HEK293 (cell line): ENCODE data around the gene MDP1.
A peak's percentile ranks its signal among the peaks of the same experiment; 100 is the strongest.

Experiments used
- FEZF1 ChIP-seq: fragments of 450-650 bp; formaldehyde crosslinking; IDR thresholded peaks from 2 replicates; pipeline ENCODE4 v1.5.1; 2016; ENCODE audit warnings: missing biosample characterization, missing genetic modification characterization
- GFI1B ChIP-seq: fragments of 450-650 bp; formaldehyde crosslinking; IDR thresholded peaks from 2 replicates; pipeline ENCODE4 v1.5.1; 2016; ENCODE audit warnings: missing biosample characterization, missing genetic modification characterization
- KLF7 ChIP-seq: fragments of 450-650 bp; formaldehyde crosslinking; IDR thresholded peaks from 2 replicates; pipeline ENCODE4 v1.5.1; 2016; ENCODE audit warnings: missing biosample characterization, missing genetic modification characterization, borderline replicate concordance
- SP3 ChIP-seq: fragments of 450-650 bp; formaldehyde crosslinking; IDR thresholded peaks from 2 replicates; pipeline ENCODE4 v1.5.1; 2016; ENCODE audit warnings: missing biosample characterization, missing genetic modification characterization
- ZBTB21 ChIP-seq: fragments of 450-650 bp; formaldehyde crosslinking; IDR thresholded peaks from 2 replicates; pipeline ENCODE4 v1.5.1; 2017; ENCODE audit warnings: missing biosample characterization, missing genetic modification characterization
- ZBTB8A ChIP-seq: fragments of 450-650 bp; formaldehyde crosslinking; IDR thresholded peaks from 2 replicates; pipeline ENCODE4 v1.5.1; 2016; ENCODE audit warnings: missing biosample characterization, missing genetic modification characterization
- ZFP37 ChIP-seq: fragments of 450-650 bp; formaldehyde crosslinking; IDR thresholded peaks from 2 replicates; pipeline ENCODE4 v1.5.1; 2016; ENCODE audit warnings: missing biosample characterization, missing genetic modification characterization
- ZFP41 ChIP-seq: fragments of 450-650 bp; formaldehyde crosslinking; IDR thresholded peaks from 2 replicates; pipeline ENCODE4 v1.5.1; 2016; ENCODE audit warnings: missing biosample characterization, missing genetic modification characterization, borderline replicate concordance
- ZNF140 ChIP-seq: fragments of 450-650 bp; formaldehyde crosslinking; IDR thresholded peaks from 2 replicates; pipeline ENCODE4 v1.5.1; 2016; ENCODE audit warnings: missing biosample characterization, missing genetic modification characterization
- ZNF248 ChIP-seq: fragments of 450-650 bp; formaldehyde crosslinking; IDR thresholded peaks from 2 replicates; pipeline ENCODE4 v1.5.1; 2017; ENCODE audit warnings: missing biosample characterization, missing genetic modification characterization
- ZNF341 ChIP-seq: fragments of 450-650 bp; formaldehyde crosslinking; IDR thresholded peaks from 2 replicates; pipeline ENCODE4; 2016; ENCODE audit warnings: low read depth, missing biosample characterization, missing genetic modification characterization
- ZNF37A ChIP-seq: fragments of 450-650 bp; IDR thresholded peaks from 2 replicates; pipeline ENCODE4 v1.5.1; 2018; ENCODE audit warnings: missing biosample characterization, missing genetic modification characterization
- ZNF514 ChIP-seq: fragments of 450-650 bp; formaldehyde crosslinking; IDR thresholded peaks from 2 replicates; pipeline ENCODE4 v1.5.1; 2016; ENCODE audit warnings: missing biosample characterization, missing genetic modification characterization
- ZNF558 ChIP-seq: fragments of 450-650 bp; formaldehyde crosslinking; IDR thresholded peaks from 2 replicates; pipeline ENCODE4 v1.5.1; 2016; ENCODE audit warnings: missing biosample characterization, missing genetic modification characterization
- ZNF660 ChIP-seq: fragments of 450-650 bp; IDR thresholded peaks from 2 replicates; pipeline ENCODE4 v1.5.1; 2018; ENCODE audit warnings: missing biosample characterization, mild to moderate bottlenecking, missing genetic modification characterization
- ZNF677 ChIP-seq: fragments of 450-650 bp; IDR thresholded peaks from 2 replicates; pipeline ENCODE4 v1.5.0; 2018; ENCODE audit warnings: missing biosample characterization, mild to moderate bottlenecking, missing genetic modification characterization, moderate library complexity
- ZNF701 ChIP-seq: fragments of 450-650 bp; formaldehyde crosslinking; IDR thresholded peaks from 2 replicates; pipeline ENCODE4 v1.5.1; 2016; ENCODE audit warnings: missing biosample characterization, missing genetic modification characterization
- ZNF76 ChIP-seq: fragments of 450-650 bp; formaldehyde crosslinking; IDR thresholded peaks from 2 replicates; pipeline ENCODE4; 2016; ENCODE audit warnings: low read depth, missing biosample characterization, missing genetic modification characterization, borderline replicate concordance
- ZSCAN30 ChIP-seq: fragments of 450-650 bp; IDR thresholded peaks from 2 replicates; pipeline ENCODE4 v1.5.1; 2018; ENCODE audit warnings: missing biosample characterization, mild to moderate bottlenecking, missing genetic modification characterization, moderate library complexity
- TF ChIP-seq, protein P1 (sequence below): fragments of 450-650 bp; formaldehyde crosslinking; IDR thresholded peaks from 2 replicates; pipeline ENCODE4 v1.5.1; 2017; ENCODE audit warnings: missing biosample characterization, missing genetic modification characterization
- TF ChIP-seq, protein P2 (sequence below): fragments of 450-650 bp; formaldehyde crosslinking; conservative IDR thresholded peaks from 2 replicates; pipeline ENCODE4 v1.5.1; 2016; ENCODE audit warnings: low read depth, missing biosample characterization, missing genetic modification characterization
- TF ChIP-seq, protein P3 (sequence below): fragments of 450-650 bp; formaldehyde crosslinking; IDR thresholded peaks from 2 replicates; pipeline ENCODE4 v1.5.1; 2016; ENCODE audit warnings: missing biosample characterization, missing genetic modification characterization, borderline replicate concordance
- TF ChIP-seq, protein P4 (sequence below): fragments of 450-650 bp; formaldehyde crosslinking; IDR thresholded peaks from 2 replicates; pipeline ENCODE4 v1.5.1; 2016; ENCODE audit warnings: missing biosample characterization, missing genetic modification characterization, low read depth
- TF ChIP-seq, protein P5 (sequence below): fragments of 450-650 bp; formaldehyde crosslinking; IDR thresholded peaks from 2 replicates; pipeline ENCODE4 v1.5.1; 2016; ENCODE audit warnings: missing biosample characterization, missing genetic modification characterization
- TF ChIP-seq, protein P6 (sequence below): fragments of 450-650 bp; IDR thresholded peaks from 2 replicates; pipeline ENCODE4 v1.5.1; 2018; ENCODE audit warnings: missing biosample characterization, missing genetic modification characterization
- TF ChIP-seq, protein P7 (sequence below): fragments of 450-650 bp; formaldehyde crosslinking; IDR thresholded peaks from 2 replicates; pipeline ENCODE4 v1.5.1; 2016; ENCODE audit warnings: missing biosample characterization, missing genetic modification characterization
- TF ChIP-seq, protein P8 (sequence below): fragments of 450-650 bp; formaldehyde crosslinking; IDR thresholded peaks from 2 replicates; pipeline ENCODE4 v1.5.1; 2017; ENCODE audit warnings: missing biosample characterization, missing genetic modification characterization

The MDP1 gene

DNA sequence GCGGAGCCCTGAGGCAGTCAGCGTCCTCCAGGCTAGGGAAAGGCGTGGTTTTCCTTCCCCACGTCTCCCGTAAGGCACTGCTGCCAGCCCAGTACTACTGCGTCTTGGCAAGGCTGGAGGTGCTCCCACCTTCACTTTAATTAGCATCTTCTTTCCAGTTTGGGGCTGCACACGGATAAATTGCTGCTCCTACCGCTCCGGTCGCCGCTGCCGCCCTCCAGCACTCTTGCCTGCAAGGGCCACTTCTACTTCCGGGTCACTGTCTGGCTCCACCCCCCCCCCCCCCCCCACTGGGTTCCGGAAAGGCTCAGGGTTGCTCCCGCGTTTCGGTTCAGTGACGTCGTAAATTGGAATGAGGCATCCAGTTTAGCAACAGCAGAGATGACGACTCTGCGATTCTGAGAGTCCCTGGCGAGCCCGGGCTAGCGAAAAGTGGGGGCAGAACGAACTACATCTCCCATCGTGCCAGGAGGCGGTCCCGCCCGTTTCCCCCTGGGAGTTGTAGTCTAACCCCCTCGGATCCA, 16.3 kb upstream of the MDP1 start, which contains the start of gene NEDD8 (continued):
- TF ChIP-seq, protein P1, sequence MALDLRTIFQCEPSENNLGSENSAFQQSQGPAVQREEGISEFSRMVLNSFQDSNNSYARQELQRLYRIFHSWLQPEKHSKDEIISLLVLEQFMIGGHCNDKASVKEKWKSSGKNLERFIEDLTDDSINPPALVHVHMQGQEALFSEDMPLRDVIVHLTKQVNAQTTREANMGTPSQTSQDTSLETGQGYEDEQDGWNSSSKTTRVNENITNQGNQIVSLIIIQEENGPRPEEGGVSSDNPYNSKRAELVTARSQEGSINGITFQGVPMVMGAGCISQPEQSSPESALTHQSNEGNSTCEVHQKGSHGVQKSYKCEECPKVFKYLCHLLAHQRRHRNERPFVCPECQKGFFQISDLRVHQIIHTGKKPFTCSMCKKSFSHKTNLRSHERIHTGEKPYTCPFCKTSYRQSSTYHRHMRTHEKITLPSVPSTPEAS (tag by site-specific recombination), result no peak
- TF ChIP-seq, protein P2, sequence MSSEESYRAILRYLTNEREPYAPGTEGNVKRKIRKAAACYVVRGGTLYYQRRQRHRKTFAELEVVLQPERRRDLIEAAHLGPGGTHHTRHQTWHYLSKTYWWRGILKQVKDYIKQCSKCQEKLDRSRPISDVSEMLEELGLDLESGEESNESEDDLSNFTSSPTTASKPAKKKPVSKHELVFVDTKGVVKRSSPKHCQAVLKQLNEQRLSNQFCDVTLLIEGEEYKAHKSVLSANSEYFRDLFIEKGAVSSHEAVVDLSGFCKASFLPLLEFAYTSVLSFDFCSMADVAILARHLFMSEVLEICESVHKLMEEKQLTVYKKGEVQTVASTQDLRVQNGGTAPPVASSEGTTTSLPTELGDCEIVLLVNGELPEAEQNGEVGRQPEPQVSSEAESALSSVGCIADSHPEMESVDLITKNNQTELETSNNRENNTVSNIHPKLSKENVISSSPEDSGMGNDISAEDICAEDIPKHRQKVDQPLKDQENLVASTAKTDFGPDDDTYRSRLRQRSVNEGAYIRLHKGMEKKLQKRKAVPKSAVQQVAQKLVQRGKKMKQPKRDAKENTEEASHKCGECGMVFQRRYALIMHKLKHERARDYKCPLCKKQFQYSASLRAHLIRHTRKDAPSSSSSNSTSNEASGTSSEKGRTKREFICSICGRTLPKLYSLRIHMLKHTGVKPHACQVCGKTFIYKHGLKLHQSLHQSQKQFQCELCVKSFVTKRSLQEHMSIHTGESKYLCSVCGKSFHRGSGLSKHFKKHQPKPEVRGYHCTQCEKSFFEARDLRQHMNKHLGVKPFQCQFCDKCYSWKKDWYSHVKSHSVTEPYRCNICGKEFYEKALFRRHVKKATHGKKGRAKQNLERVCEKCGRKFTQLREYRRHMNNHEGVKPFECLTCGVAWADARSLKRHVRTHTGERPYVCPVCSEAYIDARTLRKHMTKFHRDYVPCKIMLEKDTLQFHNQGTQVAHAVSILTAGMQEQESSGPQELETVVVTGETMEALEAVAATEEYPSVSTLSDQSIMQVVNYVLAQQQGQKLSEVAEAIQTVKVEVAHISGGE (tag by site-specific recombination), result no peak
- TF ChIP-seq, protein P3, sequence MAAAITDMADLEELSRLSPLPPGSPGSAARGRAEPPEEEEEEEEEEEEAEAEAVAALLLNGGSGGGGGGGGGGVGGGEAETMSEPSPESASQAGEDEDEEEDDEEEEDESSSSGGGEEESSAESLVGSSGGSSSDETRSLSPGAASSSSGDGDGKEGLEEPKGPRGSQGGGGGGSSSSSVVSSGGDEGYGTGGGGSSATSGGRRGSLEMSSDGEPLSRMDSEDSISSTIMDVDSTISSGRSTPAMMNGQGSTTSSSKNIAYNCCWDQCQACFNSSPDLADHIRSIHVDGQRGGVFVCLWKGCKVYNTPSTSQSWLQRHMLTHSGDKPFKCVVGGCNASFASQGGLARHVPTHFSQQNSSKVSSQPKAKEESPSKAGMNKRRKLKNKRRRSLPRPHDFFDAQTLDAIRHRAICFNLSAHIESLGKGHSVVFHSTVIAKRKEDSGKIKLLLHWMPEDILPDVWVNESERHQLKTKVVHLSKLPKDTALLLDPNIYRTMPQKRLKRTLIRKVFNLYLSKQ (tag by site-specific recombination), result no peak
- no peak for TF ChIP-seq FEZF1 (tag by site-specific recombination)
- no peak for TF ChIP-seq ZNF677
- peak; percentile 97 for TF ChIP-seq ZNF76
- TF ChIP-seq SP3, result peak; percentile 95
- TF ChIP-seq ZNF248, result no peak
- no peak; the same call in 1 of the 2 replicates for TF ChIP-seq ZNF341
- TF ChIP-seq, protein P4, sequence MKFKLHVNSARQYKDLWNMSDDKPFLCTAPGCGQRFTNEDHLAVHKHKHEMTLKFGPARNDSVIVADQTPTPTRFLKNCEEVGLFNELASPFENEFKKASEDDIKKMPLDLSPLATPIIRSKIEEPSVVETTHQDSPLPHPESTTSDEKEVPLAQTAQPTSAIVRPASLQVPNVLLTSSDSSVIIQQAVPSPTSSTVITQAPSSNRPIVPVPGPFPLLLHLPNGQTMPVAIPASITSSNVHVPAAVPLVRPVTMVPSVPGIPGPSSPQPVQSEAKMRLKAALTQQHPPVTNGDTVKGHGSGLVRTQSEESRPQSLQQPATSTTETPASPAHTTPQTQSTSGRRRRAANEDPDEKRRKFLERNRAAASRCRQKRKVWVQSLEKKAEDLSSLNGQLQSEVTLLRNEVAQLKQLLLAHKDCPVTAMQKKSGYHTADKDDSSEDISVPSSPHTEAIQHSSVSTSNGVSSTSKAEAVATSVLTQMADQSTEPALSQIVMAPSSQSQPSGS (tag by site-specific recombination), result peak; percentile 83
- no peak for TF ChIP-seq ZNF140 (tag by site-specific recombination)
- TF ChIP-seq, protein P5, sequence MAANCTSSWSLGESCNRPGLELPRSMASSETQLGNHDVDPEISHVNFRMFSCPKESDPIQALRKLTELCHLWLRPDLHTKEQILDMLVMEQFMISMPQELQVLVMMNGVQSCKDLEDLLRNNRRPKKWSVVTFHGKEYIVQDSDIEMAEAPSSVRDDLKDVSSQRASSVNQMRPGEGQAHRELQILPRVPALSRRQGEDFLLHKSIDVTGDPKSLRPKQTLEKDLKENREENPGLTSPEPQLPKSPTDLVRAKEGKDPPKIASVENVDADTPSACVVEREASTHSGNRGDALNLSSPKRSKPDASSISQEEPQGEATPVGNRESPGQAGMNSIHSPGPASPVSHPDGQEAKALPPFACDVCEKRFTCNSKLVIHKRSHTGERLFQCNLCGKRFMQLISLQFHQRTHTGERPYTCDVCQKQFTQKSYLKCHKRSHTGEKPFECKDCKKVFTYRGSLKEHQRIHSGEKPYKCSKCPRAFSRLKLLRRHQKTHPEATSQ, result no peak
- TF ChIP-seq ZSCAN30, result no peak
- TF ChIP-seq ZNF558, result no peak
- no peak for TF ChIP-seq ZNF701 (tag by site-specific recombination)
- TF ChIP-seq, protein P6, sequence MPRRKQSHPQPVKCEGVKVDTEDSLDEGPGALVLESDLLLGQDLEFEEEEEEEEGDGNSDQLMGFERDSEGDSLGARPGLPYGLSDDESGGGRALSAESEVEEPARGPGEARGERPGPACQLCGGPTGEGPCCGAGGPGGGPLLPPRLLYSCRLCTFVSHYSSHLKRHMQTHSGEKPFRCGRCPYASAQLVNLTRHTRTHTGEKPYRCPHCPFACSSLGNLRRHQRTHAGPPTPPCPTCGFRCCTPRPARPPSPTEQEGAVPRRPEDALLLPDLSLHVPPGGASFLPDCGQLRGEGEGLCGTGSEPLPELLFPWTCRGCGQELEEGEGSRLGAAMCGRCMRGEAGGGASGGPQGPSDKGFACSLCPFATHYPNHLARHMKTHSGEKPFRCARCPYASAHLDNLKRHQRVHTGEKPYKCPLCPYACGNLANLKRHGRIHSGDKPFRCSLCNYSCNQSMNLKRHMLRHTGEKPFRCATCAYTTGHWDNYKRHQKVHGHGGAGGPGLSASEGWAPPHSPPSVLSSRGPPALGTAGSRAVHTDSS (tag by site-specific recombination), result no peak
- no peak for TF ChIP-seq ZNF660 (tag by site-specific recombination)
- TF ChIP-seq, protein P7, sequence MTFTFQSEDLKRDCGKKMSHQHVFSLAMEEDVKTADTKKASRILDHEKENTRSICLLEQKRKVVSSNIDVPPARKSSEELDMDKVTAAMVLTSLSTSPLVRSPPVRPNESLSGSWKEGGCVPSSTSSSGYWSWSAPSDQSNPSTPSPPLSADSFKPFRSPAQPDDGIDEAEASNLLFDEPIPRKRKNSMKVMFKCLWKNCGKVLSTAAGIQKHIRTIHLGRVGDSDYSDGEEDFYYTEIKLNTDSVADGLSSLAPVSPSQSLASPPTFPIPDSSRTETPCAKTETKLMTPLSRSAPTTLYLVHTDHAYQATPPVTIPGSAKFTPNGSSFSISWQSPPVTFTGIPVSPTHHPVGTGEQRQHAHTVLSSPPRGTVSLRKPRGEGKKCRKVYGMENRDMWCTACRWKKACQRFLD (tag by site-specific recombination), result no peak
- TF ChIP-seq ZNF514 (tag by site-specific recombination), result no peak
- TF ChIP-seq ZFP37, result no peak
- TF ChIP-seq ZBTB21 (tag by site-specific recombination), result peak; percentile 97
- no peak for TF ChIP-seq ZNF37A (tag by site-specific recombination)
- TF ChIP-seq, protein P8, sequence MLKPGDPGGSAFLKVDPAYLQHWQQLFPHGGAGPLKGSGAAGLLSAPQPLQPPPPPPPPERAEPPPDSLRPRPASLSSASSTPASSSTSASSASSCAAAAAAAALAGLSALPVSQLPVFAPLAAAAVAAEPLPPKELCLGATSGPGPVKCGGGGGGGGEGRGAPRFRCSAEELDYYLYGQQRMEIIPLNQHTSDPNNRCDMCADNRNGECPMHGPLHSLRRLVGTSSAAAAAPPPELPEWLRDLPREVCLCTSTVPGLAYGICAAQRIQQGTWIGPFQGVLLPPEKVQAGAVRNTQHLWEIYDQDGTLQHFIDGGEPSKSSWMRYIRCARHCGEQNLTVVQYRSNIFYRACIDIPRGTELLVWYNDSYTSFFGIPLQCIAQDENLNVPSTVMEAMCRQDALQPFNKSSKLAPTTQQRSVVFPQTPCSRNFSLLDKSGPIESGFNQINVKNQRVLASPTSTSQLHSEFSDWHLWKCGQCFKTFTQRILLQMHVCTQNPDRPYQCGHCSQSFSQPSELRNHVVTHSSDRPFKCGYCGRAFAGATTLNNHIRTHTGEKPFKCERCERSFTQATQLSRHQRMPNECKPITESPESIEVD (tag by site-specific recombination), result no peak
- 0 out of 2 replicates have a peak, but pooled peaks have one; percentile 16 for TF ChIP-seq KLF7 (tag by site-specific recombination)
- peak; percentile 42; the same call in 1 of the 2 replicates for TF ChIP-seq ZBTB8A (tag by site-specific recombination)
- TF ChIP-seq ZFP41 (tag by site-specific recombination), result no peak
- TF ChIP-seq GFI1B, result no peak
